Vagina (tissue), 2 donors: ENCODE measurements around the gene LCE2D.

Experiments used
- CTCF ChIP-seq, 3 experiments: fragments of 450-650 bp in 2 of 3; fragments of 200-600 bp in 1 of 3; sonication (generic) in 1 of 3; IDR thresholded peaks; one replicate each; pipeline ENCODE4 v1.5.1; 2017 to 2019; ENCODE audit warnings: antibody characterized with exemption in 3 of 3, mild to moderate bottlenecking in 2 of 3, moderate library complexity in 2 of 3
- POLR2A ChIP-seq, 2 donors: fragments of 450-650 bp; IDR thresholded peaks; one replicate each; pipeline ENCODE4 v1.6.1; 2017; ENCODE audit warnings: antibody characterized with exemption in 2 of 2, mild to moderate bottlenecking in 2 of 2, moderate library complexity in 2 of 2

- TF ChIP-seq CTCF (IDR thresholded peaks at IDR 0.05): no peak
- TF ChIP-seq POLR2A (IDR thresholded peaks at IDR 0.05): no peak
These were observed 41.2 kb upstream of the LCE2D start for GRCh38 chr1:152621993-152622392.
